HEK293T (cell line): ENCODE results near the gene CTNNA1.

Source experiments
- BHLHE40 ChIP-seq: fragments of 450-650 bp; IDR thresholded peaks from 2 replicates; pipeline ENCODE4 v1.6.1; 2016; ENCODE audit warnings: mild to moderate bottlenecking, moderate library complexity, borderline replicate concordance
- CTBP1 ChIP-seq: fragments of 450-650 bp; IDR thresholded peaks from 2 replicates; pipeline ENCODE4 v1.6.1; 2016; ENCODE audit warnings: borderline replicate concordance
- HDGF ChIP-seq: fragments of 450-650 bp; IDR thresholded peaks from 2 replicates; pipeline ENCODE4 v1.6.1; 2017; ENCODE audit warnings: antibody characterized with exemption, borderline replicate concordance
- SP1 ChIP-seq: fragments of 450-650 bp; IDR thresholded peaks from 2 replicates; pipeline ENCODE4 v1.6.1; 2017
- SUZ12 ChIP-seq: fragments of 450-650 bp; IDR thresholded peaks from 2 replicates; pipeline ENCODE4 v1.6.1; 2016; ENCODE audit warnings: mild to moderate bottlenecking

DNA sequence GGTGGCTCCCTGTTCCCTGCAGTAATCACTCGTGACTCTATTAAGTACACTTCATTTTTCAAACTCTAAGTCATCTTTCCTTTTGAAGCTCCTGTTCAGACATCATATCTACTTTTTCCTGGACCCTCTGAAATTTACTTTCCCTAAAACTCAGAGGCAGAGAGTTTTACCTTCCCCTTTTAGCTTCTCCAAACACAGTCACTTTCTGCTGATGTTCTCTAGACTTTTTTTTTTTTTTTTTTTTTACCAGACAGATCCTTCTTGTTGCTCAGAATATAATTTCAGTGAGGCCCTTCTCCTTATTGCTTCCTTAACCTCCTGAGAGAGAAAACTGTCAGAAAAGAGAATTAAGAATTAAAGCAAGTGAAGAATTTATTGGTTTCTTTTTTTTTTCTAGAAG, 208.5 kb downstream of the CTNNA1 start:
- no peak for TF ChIP-seq CTBP1
- no peak for TF ChIP-seq SUZ12
- no peak for TF ChIP-seq BHLHE40
- TF ChIP-seq SP1, result no peak
- TF ChIP-seq HDGF, result no peak
